Measurements from ENCODE around the gene WDPCP. TPM values are rescaled to one million over a fixed set of nuclear protein-coding genes. Genes with fewer than 3 reads are reported as not detected.
"Not testable (repeated sequence)": the region's sequence is repeated elsewhere in the genome, so short reads cannot be mapped to it uniquely, and the experiment has no call there.

Gene WDPCP
- total and polyA plus RNA-seq, 7 experiments from 2014 or later = 4.8 to 19.2 (median 15.6) TPM

- peaks cover 0 to 27% (median 12%) of the 10 kb centered on the region in 11 donors for H3K9me3 Mint-ChIP-seq
- ATAC-seq; H3K9me3 ChIP-seq (ENCODE audit: control insufficient read depth in 2 of 3, low read length in 3 of 3); H3K4me1 Mint-ChIP-seq; POLR2A ChIA-PET; H3K4me1 ChIP-seq (ENCODE audit: control insufficient read depth in 2 of 2, insufficient read depth in 2 of 2, low read length in 2 of 2); H3K27me3 Mint-ChIP-seq; DNase-seq; intact Hi-C loops (cut with micrococcal nuclease); H3K27ac Mint-ChIP-seq; H3K27me3 ChIP-seq (ENCODE audit: control insufficient read depth in 2 of 2, insufficient read depth in 2 of 2, low read length in 2 of 2); CTCF ChIA-PET; H3K27ac ChIP-seq (ENCODE audit: low read depth, low read length); H3K36me3 ChIP-seq (ENCODE audit: control insufficient read depth in 2 of 3, insufficient read depth in 3 of 3, low read length in 3 of 3); H3K4me3 ChIP-seq (ENCODE audit: low read length): not testable (repeated sequence)
- peaks cover 2 to 31% (median 27%) of the 10 kb centered on the region in 5 donors for H3K36me3 Mint-ChIP-seq
- peak overlapping the region in 1 of 10 donors; percentile 21 for H3K4me3 Mint-ChIP-seq
Observed at GRCh38 chr2:63573726-63574345, 14.4 kb downstream of the WDPCP start.

GRCh38 chr2:63573026-63573425 is 15.3 kb downstream of the WDPCP start:
- H3K4me1 ChIP-seq (ENCODE audit: control insufficient read depth in 2 of 2, insufficient read depth in 2 of 2, low read length in 2 of 2); ATAC-seq; H3K27ac ChIP-seq (ENCODE audit: low read depth, low read length); H3K27ac Mint-ChIP-seq; H3K27me3 Mint-ChIP-seq; DNase-seq; CTCF ChIA-PET; H3K27me3 ChIP-seq (ENCODE audit: control insufficient read depth in 2 of 2, insufficient read depth in 2 of 2, low read length in 2 of 2); intact Hi-C loops (cut with micrococcal nuclease); H3K4me1 Mint-ChIP-seq; H3K4me3 Mint-ChIP-seq; H3K9me3 ChIP-seq (ENCODE audit: control insufficient read depth in 2 of 3, low read length in 3 of 3); POLR2A ChIA-PET; H3K4me3 ChIP-seq (ENCODE audit: low read length); H3K36me3 ChIP-seq (ENCODE audit: control insufficient read depth in 2 of 3, insufficient read depth in 3 of 3, low read length in 3 of 3): not testable (repeated sequence)
- H3K9me3 Mint-ChIP-seq = peaks cover 0 to 35% (median 16%) of the 10 kb centered on the region in 11 donors
- peaks cover 2 to 39% (median 33%) of the 10 kb centered on the region in 5 donors for H3K36me3 Mint-ChIP-seq

GRCh38 chr2:63572001-63572400 is 16.3 kb downstream of the WDPCP start:
- no peak overlapping the region for H3K27ac ChIP-seq (ENCODE audit: low read depth, low read length)
- no peak overlapping the region for H3K4me3 Mint-ChIP-seq
- H3K27me3 ChIP-seq (ENCODE audit: control insufficient read depth in 2 of 2, insufficient read depth in 2 of 2, low read length in 2 of 2) = no peaks in the 10 kb centered on the region
- CTCF ChIA-PET = no interaction called here
- H3K4me3 ChIP-seq (ENCODE audit: low read length) = no peak overlapping the region
- peaks cover 2 to 46% (median 40%) of the 10 kb centered on the region in 5 donors for H3K36me3 Mint-ChIP-seq
- no peak overlapping the region for H3K27ac Mint-ChIP-seq
- peaks cover 3 to 45% (median 16%) of the 10 kb centered on the region in 11 donors for H3K9me3 Mint-ChIP-seq
- intact Hi-C loops (cut with micrococcal nuclease) = no loop called here
- POLR2A ChIA-PET = no interaction called here
- peaks cover 0 to 4% (median 0%) of the 10 kb centered on the region in 7 donors for H3K4me1 Mint-ChIP-seq
- no peaks in the 10 kb centered on the region for H3K27me3 Mint-ChIP-seq
- H3K4me1 ChIP-seq (ENCODE audit: control insufficient read depth in 2 of 2, insufficient read depth in 2 of 2, low read length in 2 of 2) = no peaks in the 10 kb centered on the region
- DNase-seq = no peak
- H3K9me3 ChIP-seq (ENCODE audit: control insufficient read depth in 2 of 3, low read length in 3 of 3) = peaks cover 0 to 14% (median 0%) of the 10 kb centered on the region in 3 experiments
- no peak for ATAC-seq
- H3K36me3 ChIP-seq (ENCODE audit: control insufficient read depth in 2 of 3, insufficient read depth in 3 of 3, low read length in 3 of 3) = no peaks in the 10 kb centered on the region

GRCh38 chr2:63571291-63571690 is 17.0 kb downstream of the WDPCP start:
- Histone ChIP-seq H3K27me3 (ENCODE audit: control insufficient read depth in 2 of 2, insufficient read depth in 2 of 2, low read length in 2 of 2) (no peaks in the 10 kb centered on the region), H3K9me3 (ENCODE audit: control insufficient read depth in 2 of 3, low read length in 3 of 3) (peaks cover 0 to 21% (median 4%) of the 10 kb centered on the region in 3 experiments), H3K4me1 (ENCODE audit: control insufficient read depth in 2 of 2, insufficient read depth in 2 of 2, low read length in 2 of 2) (no peaks in the 10 kb centered on the region), H3K4me3 (ENCODE audit: low read length) (no peak overlapping the region), H3K27ac (ENCODE audit: low read depth, low read length) (no peak overlapping the region), H3K36me3 (ENCODE audit: control insufficient read depth in 2 of 3, insufficient read depth in 3 of 3, low read length in 3 of 3) (no peaks in the 10 kb centered on the region)
- ATAC-seq (no peak), DNase-seq (no peak)
- H3K27ac Mint-ChIP-seq = no peak overlapping the region
- H3K9me3 Mint-ChIP-seq = peaks cover 4 to 52% (median 18%) of the 10 kb centered on the region in 11 donors
- no peaks in the 10 kb centered on the region for H3K27me3 Mint-ChIP-seq
- CTCF ChIA-PET = no interaction called here
- H3K4me1 Mint-ChIP-seq = peaks cover 0 to 6% (median 0%) of the 10 kb centered on the region in 7 donors
- H3K36me3 Mint-ChIP-seq = peaks cover 2 to 53% (median 40%) of the 10 kb centered on the region in 5 donors
- intact Hi-C loops (cut with micrococcal nuclease) = no loop called here
- no peak overlapping the region for H3K4me3 Mint-ChIP-seq
- POLR2A ChIA-PET = no interaction called here

GRCh38 chr2:63569740-63570139 is 18.5 kb downstream of the WDPCP start:
- Histone ChIP-seq H3K27me3 (ENCODE audit: control insufficient read depth in 2 of 2, insufficient read depth in 2 of 2, low read length in 2 of 2) (no peaks in the 10 kb centered on the region), H3K4me1 (ENCODE audit: control insufficient read depth in 2 of 2, insufficient read depth in 2 of 2, low read length in 2 of 2) (no peaks in the 10 kb centered on the region), H3K9me3 (ENCODE audit: control insufficient read depth in 2 of 3, low read length in 3 of 3) (peaks cover 0 to 21% (median 4%) of the 10 kb centered on the region in 3 experiments), H3K27ac (ENCODE audit: low read depth, low read length) (no peak overlapping the region), H3K4me3 (ENCODE audit: low read length) (no peak overlapping the region), H3K36me3 (ENCODE audit: control insufficient read depth in 2 of 3, insufficient read depth in 3 of 3, low read length in 3 of 3) (no peaks in the 10 kb centered on the region)
- CTCF ChIA-PET = no interaction called here
- Mint-ChIP-seq H3K27me3 (no peaks in the 10 kb centered on the region), H3K36me3 (peaks cover 2 to 63% (median 50%) of the 10 kb centered on the region in 5 donors), H3K27ac (no peak overlapping the region), H3K4me3 (no peak overlapping the region), H3K9me3 (peaks cover 8 to 60% (median 22%) of the 10 kb centered on the region in 11 donors), H3K4me1 (peaks cover 0 to 7% (median 0%) of the 10 kb centered on the region in 7 donors)
- intact Hi-C loops (cut with micrococcal nuclease) = no loop called here
- ATAC-seq (no peak), DNase-seq (no peak)
- POLR2A ChIA-PET = no interaction called here

GRCh38 chr2:63562751-63563150 is 25.5 kb downstream of the WDPCP start:
- peaks cover 0 to 12% (median 4%) of the 10 kb centered on the region in 3 experiments for H3K9me3 ChIP-seq (ENCODE audit: control insufficient read depth in 2 of 3, low read length in 3 of 3)
- no peak overlapping the region for H3K4me3 ChIP-seq (ENCODE audit: low read length)
- intact Hi-C loops (cut with micrococcal nuclease) = no loop called here
- DNase-seq (no peak), ATAC-seq (no peak)
- CTCF ChIA-PET = no interaction called here
- Mint-ChIP-seq H3K4me3 (no peak overlapping the region), H3K27me3 (no peaks in the 10 kb centered on the region), H3K4me1 (peaks cover 3 to 11% (median 4%) of the 10 kb centered on the region in 7 donors), H3K36me3 (peaks cover 15 to 70% (median 48%) of the 10 kb centered on the region in 5 donors), H3K9me3 (peaks cover 10 to 63% (median 34%) of the 10 kb centered on the region in 11 donors), H3K27ac (no peak overlapping the region)
- H3K36me3 ChIP-seq (ENCODE audit: control insufficient read depth in 2 of 3, insufficient read depth in 3 of 3, low read length in 3 of 3) = no peaks in the 10 kb centered on the region
- no peaks in the 10 kb centered on the region for H3K4me1 ChIP-seq (ENCODE audit: control insufficient read depth in 2 of 2, insufficient read depth in 2 of 2, low read length in 2 of 2)
- POLR2A ChIA-PET = no interaction called here
- H3K27me3 ChIP-seq (ENCODE audit: control insufficient read depth in 2 of 2, insufficient read depth in 2 of 2, low read length in 2 of 2) = no peaks in the 10 kb centered on the region
- no peak overlapping the region for H3K27ac ChIP-seq (ENCODE audit: low read depth, low read length)

- DNase-seq; CTCF ChIA-PET; H3K4me3 ChIP-seq (ENCODE audit: low read length); H3K27ac Mint-ChIP-seq; H3K27me3 ChIP-seq (ENCODE audit: control insufficient read depth in 2 of 2, insufficient read depth in 2 of 2, low read length in 2 of 2); H3K27ac ChIP-seq (ENCODE audit: low read depth, low read length); H3K27me3 Mint-ChIP-seq; intact Hi-C loops (cut with micrococcal nuclease); H3K4me3 Mint-ChIP-seq; H3K4me1 ChIP-seq (ENCODE audit: control insufficient read depth in 2 of 2, insufficient read depth in 2 of 2, low read length in 2 of 2); ATAC-seq; H3K36me3 ChIP-seq (ENCODE audit: control insufficient read depth in 2 of 3, insufficient read depth in 3 of 3, low read length in 3 of 3); POLR2A ChIA-PET; H3K9me3 ChIP-seq (ENCODE audit: control insufficient read depth in 2 of 3, low read length in 3 of 3): not testable (repeated sequence)
- peaks cover 18 to 73% (median 61%) of the 10 kb centered on the region in 5 donors for H3K36me3 Mint-ChIP-seq
- peaks cover 4 to 21% (median 11%) of the 10 kb centered on the region in 7 donors for H3K4me1 Mint-ChIP-seq
- H3K9me3 Mint-ChIP-seq = peaks cover 10 to 60% (median 44%) of the 10 kb centered on the region in 11 donors
Observed at GRCh38 chr2:63558922-63559321, 29.4 kb downstream of the WDPCP start.
